Esophagus muscularis mucosa (tissue), 4 donors: Measurements from ENCODE around the gene CLSTN1. TPM values are rescaled to one million over a fixed set of nuclear protein-coding genes. Genes with fewer than 3 reads are reported as not detected.
"Not testable (repeated sequence)": the region's sequence is repeated elsewhere in the genome, so short reads cannot be mapped to it uniquely, and the experiment has no call there.

Experiments
- DNase-seq: peaks from one replicate; pipeline ENCODE4 v3.0.0-alpha.2; 2017; ENCODE audit errors: extremely low spot score
- H3K27ac ChIP-seq, 4 donors: fragments of 200-600 bp; sonication (generic); replicated peaks in 1 of 4; 1 replicate in 3 of 4; 2 replicates in 1 of 4; pipeline ENCODE4 v1.5.1; 2016 to 2019; ENCODE audit warnings: mild to moderate bottlenecking in 1 of 4
- H3K27me3 ChIP-seq, 4 donors: fragments of 200-600 bp; sonication (generic); one replicate each; pipeline versions ENCODE4 v1.5.1 to v1.6.0; 2016 to 2019
- H3K36me3 ChIP-seq, 4 donors: fragments of 200-600 bp; sonication (generic); one replicate each; pipeline ENCODE4 v1.5.1; 2016 to 2019
- H3K4me1 ChIP-seq, 4 donors: fragments of 200-600 bp; sonication (generic); one replicate each; pipeline ENCODE4 v1.5.1; 2016 to 2019
- H3K4me3 ChIP-seq, 4 donors: fragments of 200-600 bp; sonication (generic); 1 replicate in 2 of 4; 2 replicates in 2 of 4; pipeline ENCODE4 v1.5.1; 2016 to 2019; ENCODE audit warnings: mild to moderate bottlenecking in 4 of 4, moderate library complexity in 1 of 4
- H3K9me3 ChIP-seq, 4 donors: fragments of 200-600 bp; sonication (generic); 1 replicate in 3 of 4; 2 replicates in 1 of 4; pipeline ENCODE4 v1.5.1; 2016 to 2019
- EP300 ChIP-seq: sonication (generic); formaldehyde crosslinking; IDR thresholded peaks from one replicate; pipeline ENCODE4 v1.6.1; 2017; ENCODE audit warnings: antibody characterized with exemption
- POLR2A ChIP-seq: fragments of 450-650 bp; IDR thresholded peaks from one replicate; pipeline ENCODE4 v1.6.1; 2017; ENCODE audit warnings: antibody characterized with exemption, moderate library complexity, mild to moderate bottlenecking, low read depth
- POLR2AphosphoS5 ChIP-seq, 2 donors: sonication (generic); formaldehyde crosslinking; IDR thresholded peaks; one replicate each; pipeline ENCODE4 v1.6.1; 2017; ENCODE audit warnings: antibody characterized with exemption in 2 of 2
- WGBS: methylation state at CpG from one replicate; pipeline ENCODE4 v1.1.5; 2018; 5-methylcytosine and 5-hydroxymethylcytosine counted together
- intact Hi-C: fragments of 100-400 bp; cut with DNase I; formaldehyde crosslinking; loops from one replicate; pipeline ENCODE4 v1.15.1; 2023
- total RNA-seq, 4 donors: library from RNA; depleted of rRNA; stranded (reverse); fragments of >200 nt; gene quantifications; one replicate each; pipeline versions ENCODE4 v1.1.0 to v1.2.1, GENCODE V29; 2016
- TF ChIP-seq, protein P1 (sequence below), 3 experiments: fragments of 200-600 bp in 2 of 3; fragments of 450-650 bp in 1 of 3; sonication (generic) in 2 of 3; IDR thresholded peaks; one replicate each; pipeline ENCODE4 v1.5.1; 2017 to 2019; ENCODE audit warnings: antibody characterized with exemption in 3 of 3, mild to moderate bottlenecking in 2 of 3, moderate library complexity in 1 of 3

CLSTN1 gene
- total RNA-seq, 4 donors from 2014 or later: 47.1 to 109 (median 72.3) TPM

DNA sequence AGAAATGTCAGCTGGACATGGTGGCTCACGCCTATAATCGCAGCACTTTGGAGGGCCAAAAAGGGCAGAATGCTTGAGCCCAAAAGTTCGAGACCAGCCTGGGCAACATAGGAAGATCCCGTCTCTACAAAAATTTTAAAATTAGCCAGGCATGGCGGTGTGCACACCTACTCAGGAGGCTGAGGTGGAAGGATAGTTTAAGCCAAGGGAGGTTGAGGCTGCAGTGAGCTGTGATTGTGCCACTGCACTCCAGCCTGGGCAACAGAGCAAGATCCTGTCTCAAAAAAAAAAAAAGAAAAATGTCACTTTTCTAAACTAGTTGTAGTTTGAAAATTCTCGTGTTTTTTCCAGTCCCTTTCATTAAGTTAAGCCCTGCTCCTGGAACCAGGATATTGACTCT lies 9.1 kb downstream of the CLSTN1 start:
- H3K4me1 ChIP-seq: peaks cover 22 to 41% (median 33%) of the 10 kb centered on the region in 4 donors
- no peaks in the 10 kb centered on the region for H3K9me3 ChIP-seq
- 91% methylated on average over 6 of the region's 6 CpGs for WGBS
- no peak overlapping the region for H3K4me3 ChIP-seq
- no peak for DNase-seq
- TF ChIP-seq, protein P1, sequence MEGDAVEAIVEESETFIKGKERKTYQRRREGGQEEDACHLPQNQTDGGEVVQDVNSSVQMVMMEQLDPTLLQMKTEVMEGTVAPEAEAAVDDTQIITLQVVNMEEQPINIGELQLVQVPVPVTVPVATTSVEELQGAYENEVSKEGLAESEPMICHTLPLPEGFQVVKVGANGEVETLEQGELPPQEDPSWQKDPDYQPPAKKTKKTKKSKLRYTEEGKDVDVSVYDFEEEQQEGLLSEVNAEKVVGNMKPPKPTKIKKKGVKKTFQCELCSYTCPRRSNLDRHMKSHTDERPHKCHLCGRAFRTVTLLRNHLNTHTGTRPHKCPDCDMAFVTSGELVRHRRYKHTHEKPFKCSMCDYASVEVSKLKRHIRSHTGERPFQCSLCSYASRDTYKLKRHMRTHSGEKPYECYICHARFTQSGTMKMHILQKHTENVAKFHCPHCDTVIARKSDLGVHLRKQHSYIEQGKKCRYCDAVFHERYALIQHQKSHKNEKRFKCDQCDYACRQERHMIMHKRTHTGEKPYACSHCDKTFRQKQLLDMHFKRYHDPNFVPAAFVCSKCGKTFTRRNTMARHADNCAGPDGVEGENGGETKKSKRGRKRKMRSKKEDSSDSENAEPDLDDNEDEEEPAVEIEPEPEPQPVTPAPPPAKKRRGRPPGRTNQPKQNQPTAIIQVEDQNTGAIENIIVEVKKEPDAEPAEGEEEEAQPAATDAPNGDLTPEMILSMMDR (IDR thresholded peaks at IDR 0.05): no peak
- TF ChIP-seq EP300 (no peak), POLR2A (no peak), POLR2AphosphoS5 (IDR thresholded peaks at IDR 0.05) (no peak)
- H3K27me3 ChIP-seq: no peaks in the 10 kb centered on the region
- no peak overlapping the region for H3K27ac ChIP-seq
- no peaks in the 10 kb centered on the region for H3K36me3 ChIP-seq
- intact Hi-C loops: no loop called here

DNA sequence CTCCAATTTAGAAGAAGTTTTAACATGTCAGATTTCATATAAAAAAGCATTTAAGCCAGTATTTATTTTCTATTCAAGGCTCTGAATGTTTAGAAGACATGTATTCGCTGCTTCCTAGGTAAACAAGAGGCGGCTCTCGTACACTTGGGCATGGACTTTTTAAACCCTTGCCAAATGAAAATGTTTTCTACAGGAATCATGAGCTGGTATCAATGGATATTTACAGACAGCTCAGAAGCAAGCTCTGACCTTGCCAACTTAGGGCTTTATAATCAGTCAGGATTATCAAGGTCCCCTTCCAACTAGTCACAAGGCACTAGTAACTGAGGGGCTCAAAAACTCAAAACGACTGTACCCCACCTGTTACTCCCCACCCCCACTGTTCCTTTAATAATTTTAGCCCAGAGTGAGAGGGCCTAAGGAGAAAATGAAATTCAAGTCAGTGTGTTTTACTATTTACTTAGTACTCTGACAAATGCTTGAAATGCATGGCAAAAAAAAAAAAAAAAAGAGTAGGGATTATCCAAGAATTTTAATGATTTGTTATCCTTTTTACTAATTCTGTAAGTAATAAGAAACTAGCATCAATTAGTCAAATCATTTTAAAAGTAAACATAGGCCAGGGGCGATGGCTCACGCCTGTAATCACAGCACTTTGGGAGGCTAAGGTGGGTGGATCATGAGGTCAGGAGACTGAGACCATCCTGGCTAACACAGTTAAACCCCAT lies 12.4 kb downstream of the CLSTN1 start:
- H3K4me1 ChIP-seq: peaks cover 33 to 52% (median 46%) of the 10 kb centered on the region in 4 donors

DNA sequence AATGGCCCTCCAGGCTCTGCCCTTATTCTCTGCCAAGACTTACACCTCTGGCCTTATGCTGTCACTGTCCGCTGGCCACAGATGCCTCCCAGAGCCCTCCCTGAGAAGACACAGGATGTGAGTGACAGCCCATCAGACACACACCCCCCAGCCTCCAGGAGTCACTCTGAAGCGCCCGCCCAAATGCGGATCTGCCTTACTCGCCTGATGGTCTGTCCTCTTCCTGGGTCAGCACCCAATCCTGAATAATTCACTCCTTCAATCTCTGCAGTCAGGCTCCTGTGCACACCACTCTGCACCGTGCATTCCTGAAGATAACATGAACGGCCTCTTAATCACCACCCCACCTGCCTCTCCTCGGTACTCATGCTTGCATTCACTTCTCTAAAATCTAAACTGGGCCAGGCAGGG lies 14.7 kb downstream of the CLSTN1 start:
- no peak overlapping the region for H3K4me3 ChIP-seq
- WGBS: 59% methylated on average over 6 of the region's 8 CpGs
- no peak overlapping the region for H3K27ac ChIP-seq
- peaks cover 33 to 60% (median 51%) of the 10 kb centered on the region in 4 donors for H3K4me1 ChIP-seq
- no peaks in the 10 kb centered on the region for H3K36me3 ChIP-seq
- H3K27me3 ChIP-seq: no peaks in the 10 kb centered on the region
- no peak for DNase-seq
- no peaks in the 10 kb centered on the region for H3K9me3 ChIP-seq
- intact Hi-C loops: no loop called here
- TF ChIP-seq EP300: no peak
- no peak for TF ChIP-seq POLR2AphosphoS5 (IDR thresholded peaks at IDR 0.05)
- TF ChIP-seq, protein P1 (IDR thresholded peaks at IDR 0.05): no peak
- TF ChIP-seq POLR2A: no peak

More for the DNA sequence above, 12.4 kb downstream of the CLSTN1 start:
- H3K9me3 ChIP-seq: no peaks in the 10 kb centered on the region
- WGBS: 84% methylated on average over 6 of the region's 6 CpGs
- no peak for DNase-seq
- TF ChIP-seq POLR2A (no peak), POLR2AphosphoS5 (IDR thresholded peaks at IDR 0.05) (no peak), EP300 (no peak)
- TF ChIP-seq, protein P1 (IDR thresholded peaks at IDR 0.05): no peak
- intact Hi-C loops: no loop called here
- no peaks in the 10 kb centered on the region for H3K27me3 ChIP-seq
- no peak overlapping the region for H3K27ac ChIP-seq
- H3K4me3 ChIP-seq: no peak overlapping the region
- no peaks in the 10 kb centered on the region for H3K36me3 ChIP-seq

DNA sequence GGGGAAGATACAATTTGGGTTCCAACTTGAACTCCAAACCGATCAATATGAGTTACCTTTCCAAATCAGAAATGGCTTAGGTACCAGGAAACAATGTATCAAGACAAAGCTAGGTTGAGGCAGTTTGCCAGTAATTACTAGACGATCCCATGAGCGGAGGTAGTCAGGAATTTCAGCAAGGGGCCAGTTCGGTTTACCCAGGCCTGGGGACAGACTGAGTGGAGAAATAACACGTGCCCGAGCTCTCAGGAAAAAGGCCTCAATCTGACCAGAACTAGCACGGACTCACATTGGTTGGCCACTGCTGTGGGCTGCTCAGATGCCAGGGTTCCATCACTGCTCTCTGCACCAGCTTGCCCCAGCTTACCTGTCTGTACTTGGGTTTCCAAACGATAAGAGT lies 15.3 kb downstream of the CLSTN1 start:
- H3K27me3 ChIP-seq: no peaks in the 10 kb centered on the region
- no peak overlapping the region for H3K4me3 ChIP-seq
- intact Hi-C loops: no loop called here
- H3K27ac ChIP-seq: no peak overlapping the region
- H3K9me3 ChIP-seq: no peaks in the 10 kb centered on the region
- WGBS: 87% methylated on average over 8 of the region's 8 CpGs
- DNase-seq: no peak
- H3K4me1 ChIP-seq: peaks cover 33 to 66% (median 51%) of the 10 kb centered on the region in 4 donors
- TF ChIP-seq, protein P1 (IDR thresholded peaks at IDR 0.05): no peak
- TF ChIP-seq POLR2A (no peak), EP300 (no peak), POLR2AphosphoS5 (IDR thresholded peaks at IDR 0.05) (no peak)
- no peaks in the 10 kb centered on the region for H3K36me3 ChIP-seq

DNA sequence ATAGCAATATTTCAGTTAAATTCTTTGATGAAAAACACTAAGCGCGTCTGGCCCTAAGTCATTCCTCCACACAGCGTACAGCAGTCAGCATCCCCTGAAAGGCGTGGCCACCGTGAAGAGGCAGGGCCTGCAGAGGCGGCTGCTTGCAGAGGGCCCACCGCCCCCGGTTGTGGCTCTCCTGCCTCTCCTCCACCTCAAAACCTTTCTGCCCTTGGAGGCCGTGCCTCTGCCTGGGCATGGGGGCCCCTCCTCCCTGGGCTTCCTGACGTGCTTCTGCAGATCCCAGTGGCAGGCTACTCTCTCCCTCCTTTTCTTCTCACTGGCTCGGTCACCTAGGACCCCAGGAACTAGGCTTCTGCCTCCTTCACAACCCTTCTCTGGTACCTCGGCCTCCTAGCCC lies 16.2 kb downstream of the CLSTN1 start:
- H3K4me1 ChIP-seq: peaks cover 33 to 72% (median 54%) of the 10 kb centered on the region in 4 donors
- WGBS: 73% methylated on average over 12 of the region's 12 CpGs
- DNase-seq: no peak

DNA sequence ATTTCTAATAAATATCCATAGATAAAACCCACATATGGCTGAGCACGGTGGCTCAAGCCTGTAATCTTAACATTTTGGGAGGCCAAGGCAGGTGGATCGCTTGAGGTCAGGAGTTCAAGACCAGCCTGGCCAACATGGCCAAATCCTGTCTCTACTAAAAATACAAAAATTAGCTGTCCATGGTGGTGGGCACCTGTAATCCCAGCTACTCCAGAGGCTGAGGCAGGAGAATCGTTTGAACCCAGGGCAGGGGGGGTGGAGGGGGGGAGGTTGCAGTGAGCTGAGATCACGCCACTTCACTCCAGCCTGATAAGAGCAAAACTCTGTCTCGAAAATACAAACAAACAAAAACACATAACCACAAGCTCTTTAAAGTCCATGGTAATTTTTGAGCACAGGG lies 17.8 kb downstream of the CLSTN1 start:
- 89% methylated on average over 5 of the region's 5 CpGs for WGBS
- DNase-seq, H3K9me3 ChIP-seq, H3K4me3 ChIP-seq, H3K27ac ChIP-seq, H3K36me3 ChIP-seq, intact Hi-C loops, H3K27me3 ChIP-seq: not testable (repeated sequence)
- H3K4me1 ChIP-seq: peaks cover 20 to 63% (median 45%) of the 10 kb centered on the region in 4 donors

More for the DNA sequence above, 16.2 kb downstream of the CLSTN1 start:
- intact Hi-C loops: no loop called here
- Histone ChIP-seq H3K36me3 (no peaks in the 10 kb centered on the region), H3K4me3 (no peak overlapping the region), H3K9me3 (no peaks in the 10 kb centered on the region), H3K27me3 (no peaks in the 10 kb centered on the region), H3K27ac (no peak overlapping the region)
- TF ChIP-seq POLR2AphosphoS5 (IDR thresholded peaks at IDR 0.05) (no peak), EP300 (no peak), POLR2A (no peak)
- TF ChIP-seq, protein P1 (IDR thresholded peaks at IDR 0.05): no peak
